DOHH2 (cell line): ENCODE data around the gene NFKBIE.

Source experiments
- H3F3A ChIP-seq: fragments of 200-600 bp; sonication (generic), shearing (Covaris generic); 2 replicates; pipeline ENCODE4 v1.6.0; 2016; ENCODE audit warnings: antibody characterized with exemption, mild to moderate bottlenecking; ENCODE audit not compliant: control insufficient read depth, insufficient read depth
- H3K27ac ChIP-seq: fragments of 200-600 bp; sonication (generic); 2 replicates; pipeline ENCODE4 v1.5.1; 2014; ENCODE audit warnings: low read depth, mild to moderate bottlenecking, low read length, moderate library complexity
- H3K27me3 ChIP-seq: fragments of 200-600 bp; sonication (generic); 2 replicates; pipeline ENCODE4 v1.6.1; 2014; ENCODE audit warnings: mild to moderate bottlenecking, low read length, mixed read lengths; ENCODE audit not compliant: control insufficient read depth
- H3K36me3 ChIP-seq: fragments of 200-600 bp; sonication (generic); 2 replicates; pipeline ENCODE4 v1.6.1; 2014; ENCODE audit warnings: mild to moderate bottlenecking, low read length, moderate library complexity, mixed read lengths; ENCODE audit not compliant: control insufficient read depth
- H3K4me1 ChIP-seq: fragments of 200-600 bp; sonication (generic); 2 replicates; pipeline ENCODE4 v1.6.1; 2014; ENCODE audit warnings: mild to moderate bottlenecking, low read length, mixed read lengths; ENCODE audit not compliant: control insufficient read depth
- H3K4me2 ChIP-seq: fragments of 200-600 bp; sonication (generic); 2 replicates; pipeline ENCODE4 v1.6.0; 2014; ENCODE audit warnings: mild to moderate bottlenecking, low read length, moderate library complexity
- H3K4me3 ChIP-seq: fragments of 200-600 bp; sonication (generic); 2 replicates; pipeline ENCODE4 v1.5.1; 2014; ENCODE audit warnings: mild to moderate bottlenecking, low read length, mixed read lengths
- H3K79me2 ChIP-seq: fragments of 200-600 bp; sonication (generic); 2 replicates; pipeline ENCODE4 v1.6.1; 2014; ENCODE audit warnings: mild to moderate bottlenecking, low read length, mixed read lengths; ENCODE audit not compliant: control insufficient read depth
- H3K9me2 ChIP-seq: fragments of 200-600 bp; sonication (generic); replicated peaks from 2 replicates; pipeline ENCODE4 v1.6.1; 2014; ENCODE audit warnings: mild to moderate bottlenecking, low read length, mixed read lengths; ENCODE audit not compliant: control insufficient read depth
- H3K9me3 ChIP-seq: fragments of 200-600 bp; sonication (generic); 2 replicates; pipeline ENCODE4 v1.6.1; 2014; ENCODE audit warnings: antibody characterized with exemption, low read length, mixed read lengths; ENCODE audit not compliant: control insufficient read depth, insufficient read depth
- H4K20me1 ChIP-seq: fragments of 200-600 bp; sonication (generic); 2 replicates; pipeline ENCODE4 v1.6.0; 2014; ENCODE audit warnings: low read depth, mild to moderate bottlenecking, antibody characterized with exemption, low read length, moderate library complexity; ENCODE audit not compliant: control insufficient read depth, insufficient read depth
- CTCF ChIP-seq: fragments of 200-600 bp; sonication (generic); IDR thresholded peaks from one replicate; pipeline ENCODE4 v1.5.1; 2014; ENCODE audit warnings: antibody characterized with exemption, mild to moderate bottlenecking, low read depth, low read length; ENCODE audit not compliant: poor library complexity, severe bottlenecking
- EZH2phosphoT487 ChIP-seq: fragments of 200-600 bp; sonication (generic); IDR thresholded peaks from 2 replicates; pipeline ENCODE4 v1.6.1; 2017; ENCODE audit warnings: borderline replicate concordance, mild to moderate bottlenecking, antibody characterized with exemption, low read length, moderate library complexity, mixed read lengths

Gene NFKBIE

GRCh38 chr6:44235891-44236516, 29.3 kb downstream of the NFKBIE start:
- Histone ChIP-seq H4K20me1 (no peaks in the 10 kb centered on the region), H3K4me3 (no peak overlapping the region), H3K9me2 (no peaks in the 10 kb centered on the region), H3K9me3 (no peaks in the 10 kb centered on the region), H3K4me1 (peaks cover 13% of the 10 kb centered on the region), H3F3A (peaks cover 13% of the 10 kb centered on the region), H3K79me2 (no peaks in the 10 kb centered on the region), H3K27me3 (no peaks in the 10 kb centered on the region), H3K4me2 (no peak overlapping the region), H3K27ac (no peak overlapping the region), H3K36me3 (peaks cover 50% of the 10 kb centered on the region)
- no peak for TF ChIP-seq EZH2phosphoT487
- no peak for TF ChIP-seq CTCF

- no peaks in the 10 kb centered on the region for H3K9me2 ChIP-seq
- no peaks in the 10 kb centered on the region for H3K79me2 ChIP-seq
- TF ChIP-seq EZH2phosphoT487 (no peak), CTCF (no peak)
- H3K4me3 ChIP-seq: no peak overlapping the region
- peaks cover 13% of the 10 kb centered on the region for H3F3A ChIP-seq
- H4K20me1 ChIP-seq: no peaks in the 10 kb centered on the region
- no peak overlapping the region for H3K4me2 ChIP-seq
- H3K27ac ChIP-seq: no peak overlapping the region
- no peaks in the 10 kb centered on the region for H3K27me3 ChIP-seq
- peaks cover 13% of the 10 kb centered on the region for H3K4me1 ChIP-seq
- no peaks in the 10 kb centered on the region for H3K9me3 ChIP-seq
- peaks cover 57% of the 10 kb centered on the region for H3K36me3 ChIP-seq
These were observed 30.1 kb downstream of the NFKBIE start for GRCh38 chr6:44235269-44235668.

GRCh38 chr6:44234101-44235025, 31.0 kb downstream of the NFKBIE start:
- peaks cover 13% of the 10 kb centered on the region for H3K4me1 ChIP-seq
- H3K27ac ChIP-seq: no peak overlapping the region

More at GRCh38 chr6:44234101-44235025, 31.0 kb downstream of the NFKBIE start:
- peaks cover 13% of the 10 kb centered on the region for H3F3A ChIP-seq
- peaks cover 66% of the 10 kb centered on the region for H3K36me3 ChIP-seq
- H4K20me1 ChIP-seq: no peaks in the 10 kb centered on the region
- H3K4me3 ChIP-seq: no peak overlapping the region
- no peaks in the 10 kb centered on the region for H3K27me3 ChIP-seq
- H3K4me2 ChIP-seq: no peak overlapping the region
- no peaks in the 10 kb centered on the region for H3K79me2 ChIP-seq
- no peaks in the 10 kb centered on the region for H3K9me2 ChIP-seq
- peak; percentile 89 for TF ChIP-seq CTCF
- no peak for TF ChIP-seq EZH2phosphoT487
- H3K9me3 ChIP-seq: no peaks in the 10 kb centered on the region
